Measurements from ENCODE around the gene PLCB3. TPM values are rescaled to one million over a fixed set of nuclear protein-coding genes. Genes with fewer than 3 reads are reported as not detected.

PLCB3 gene
- total and polyA plus RNA-seq, 2 of the 13 experiments (the other 11 are each of a cell fraction or from before 2014, with no cell fraction given), result 7.5 to 13.8 TPM

DNA sequence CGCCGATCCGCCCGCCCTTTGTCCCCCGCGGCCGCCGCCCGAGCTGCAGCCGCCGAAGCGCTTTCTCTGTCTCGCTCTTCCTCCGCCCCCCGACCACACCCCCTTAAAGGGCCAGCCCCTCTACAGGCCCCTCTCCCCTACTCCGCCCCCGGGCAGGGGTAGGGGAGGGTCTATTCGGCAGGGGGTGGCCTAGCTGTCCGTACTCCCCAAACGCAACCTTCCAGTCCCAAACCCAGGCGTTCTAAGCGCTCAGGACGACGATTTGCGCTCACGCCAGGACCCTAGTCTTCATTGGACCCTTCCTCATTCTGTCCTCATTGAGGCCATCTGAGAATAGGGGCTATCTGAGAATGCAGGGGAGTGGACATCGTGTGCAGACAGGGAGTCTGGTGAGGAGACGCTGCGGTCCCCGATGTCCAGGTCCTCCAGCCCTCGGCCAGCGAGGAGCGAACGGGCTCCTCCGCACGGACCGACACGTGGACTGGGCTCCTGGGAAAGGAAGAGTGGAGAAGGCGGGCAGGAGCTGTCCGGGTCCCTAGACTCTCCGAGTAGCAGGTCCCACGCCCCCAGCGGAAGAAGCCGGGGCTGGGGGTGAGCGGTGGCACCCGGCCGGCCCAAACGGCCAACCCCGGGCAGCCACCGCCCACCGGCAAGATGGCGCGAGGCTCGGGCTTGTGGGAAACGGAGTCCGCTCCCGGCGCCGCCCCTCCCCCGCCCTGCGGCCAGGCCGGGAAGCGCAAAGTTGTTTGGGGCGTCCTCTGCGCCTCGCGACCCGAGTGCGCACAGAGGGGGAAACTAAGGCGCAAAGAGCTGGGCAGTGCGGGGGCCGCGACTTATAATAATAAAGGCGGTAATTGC is 4.2 kb upstream of the PLCB3 start, which contains the start of gene PPP1R14B (continued):
- TF ChIP-seq, protein P1, sequence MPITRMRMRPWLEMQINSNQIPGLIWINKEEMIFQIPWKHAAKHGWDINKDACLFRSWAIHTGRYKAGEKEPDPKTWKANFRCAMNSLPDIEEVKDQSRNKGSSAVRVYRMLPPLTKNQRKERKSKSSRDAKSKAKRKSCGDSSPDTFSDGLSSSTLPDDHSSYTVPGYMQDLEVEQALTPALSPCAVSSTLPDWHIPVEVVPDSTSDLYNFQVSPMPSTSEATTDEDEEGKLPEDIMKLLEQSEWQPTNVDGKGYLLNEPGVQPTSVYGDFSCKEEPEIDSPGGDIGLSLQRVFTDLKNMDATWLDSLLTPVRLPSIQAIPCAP (CRISPR knock-in tag; IDR thresholded peaks at IDR 0.05; ENCODE audit: low read depth), result no peak
- TF ChIP-seq FOSL2 (CRISPR knock-in tag; IDR thresholded peaks at IDR 0.05) (no peak), IRF9 (CRISPR knock-in tag; IDR thresholded peaks at IDR 0.05; ENCODE audit: borderline replicate concordance) (peak; percentile 91; the same call in 1 of the 2 replicates), SRSF1 (optimal IDR thresholded peaks at IDR 0.05; ENCODE audit: low read depth, low read length) (peak; percentile 30), SIX4 (CRISPR knock-in tag; IDR thresholded peaks at IDR 0.05) (no peak), HOXA5 (CRISPR knock-in tag; IDR thresholded peaks at IDR 0.05) (no peak; the same call in 1 of the 2 replicates), ZNF354B (CRISPR knock-in tag; IDR thresholded peaks at IDR 0.05) (no peak), EEA1 (CRISPR knock-in tag; IDR thresholded peaks at IDR 0.05; ENCODE audit: borderline replicate concordance) (0 out of 2 replicates have a peak, but pooled peaks have one; percentile 29), AKAP8 (CRISPR knock-in tag; IDR thresholded peaks at IDR 0.05) (peak; percentile 52; the same call in 1 of the 2 replicates), LRRFIP1 (CRISPR knock-in tag; conservative IDR thresholded peaks at IDR 0.05) (no peak), JDP2 (CRISPR knock-in tag; IDR thresholded peaks at IDR 0.05; ENCODE audit: borderline replicate concordance) (no peak; the same call in 1 of the 2 replicates), ZNF83 (CRISPR knock-in tag; IDR thresholded peaks at IDR 0.05; ENCODE audit: borderline replicate concordance) (no peak; the same call in 1 of the 2 replicates), MXD1 (CRISPR knock-in tag; IDR thresholded peaks at IDR 0.05) (no peak), ZNF441 (CRISPR knock-in tag; IDR thresholded peaks at IDR 0.05; ENCODE audit: borderline replicate concordance) (no peak), KMT2A (CRISPR knock-in tag; IDR thresholded peaks at IDR 0.05) (no peak), NPAS2 (CRISPR knock-in tag; IDR thresholded peaks at IDR 0.05; ENCODE audit: borderline replicate concordance) (no peak), TFAP4 (IDR thresholded peaks at IDR 0.05; ENCODE audit: borderline replicate concordance, low read depth) (no peak; the same call in 1 of the 2 replicates)
- TF ChIP-seq, protein P2, sequence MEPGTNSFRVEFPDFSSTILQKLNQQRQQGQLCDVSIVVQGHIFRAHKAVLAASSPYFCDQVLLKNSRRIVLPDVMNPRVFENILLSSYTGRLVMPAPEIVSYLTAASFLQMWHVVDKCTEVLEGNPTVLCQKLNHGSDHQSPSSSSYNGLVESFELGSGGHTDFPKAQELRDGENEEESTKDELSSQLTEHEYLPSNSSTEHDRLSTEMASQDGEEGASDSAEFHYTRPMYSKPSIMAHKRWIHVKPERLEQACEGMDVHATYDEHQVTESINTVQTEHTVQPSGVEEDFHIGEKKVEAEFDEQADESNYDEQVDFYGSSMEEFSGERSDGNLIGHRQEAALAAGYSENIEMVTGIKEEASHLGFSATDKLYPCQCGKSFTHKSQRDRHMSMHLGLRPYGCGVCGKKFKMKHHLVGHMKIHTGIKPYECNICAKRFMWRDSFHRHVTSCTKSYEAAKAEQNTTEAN (CRISPR knock-in tag; conservative IDR thresholded peaks at IDR 0.05), result no peak
- TF ChIP-seq, protein P3, sequence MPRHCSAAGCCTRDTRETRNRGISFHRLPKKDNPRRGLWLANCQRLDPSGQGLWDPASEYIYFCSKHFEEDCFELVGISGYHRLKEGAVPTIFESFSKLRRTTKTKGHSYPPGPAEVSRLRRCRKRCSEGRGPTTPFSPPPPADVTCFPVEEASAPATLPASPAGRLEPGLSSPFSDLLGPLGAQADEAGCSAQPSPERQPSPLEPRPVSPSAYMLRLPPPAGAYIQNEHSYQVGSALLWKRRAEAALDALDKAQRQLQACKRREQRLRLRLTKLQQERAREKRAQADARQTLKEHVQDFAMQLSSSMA (CRISPR knock-in tag; IDR thresholded peaks at IDR 0.05), result no peak
